Activated CD4-positive, alpha-beta T cell treated with anti-CD3 and anti-CD28 coated beads, Interleukin-2, amount 10 ng/mL, durations not matched to agents 7 days and 5 days (primary cell): ENCODE results near the gene TMEM37. TPM values are rescaled to one million over a fixed set of nuclear protein-coding genes. Genes with fewer than 3 reads are reported as not detected.

ENCODE experiments used
- CTCF ChIA-PET: fragments of 350-600 bp; sonication (Branson Sonifier 250); formaldehyde crosslinking; loops from one replicate; lab custom pipeline; 2021; ENCODE audit warnings: antibody characterized with exemption; lab: Charles Lee
- POLR2A ChIA-PET: fragments of 350-600 bp; sonication (Branson Sonifier 250); formaldehyde crosslinking; loops from one replicate; lab custom pipeline; 2021; ENCODE audit warnings: antibody characterized with exemption; lab: Charles Lee
- DNase-seq: peaks from one replicate; pipeline ENCODE4 v3.0.0-alpha.2; 2020
- H3K27ac Mint-ChIP-seq: one replicate; pipeline ENCODE4 v1.8.0; 2021; ENCODE audit warnings: mild to moderate bottlenecking, moderate library complexity, mixed read lengths
- H3K27me3 Mint-ChIP-seq: one replicate; pipeline ENCODE4 v1.8.0; 2021; ENCODE audit warnings: mixed read lengths
- H3K36me3 Mint-ChIP-seq: one replicate; pipeline ENCODE4 v1.8.0; 2021; ENCODE audit warnings: low read depth, mixed read lengths
- H3K4me1 Mint-ChIP-seq: one replicate; pipeline ENCODE4 v1.8.0; 2021; ENCODE audit warnings: mixed read lengths
- H3K4me3 Mint-ChIP-seq: one replicate; pipeline ENCODE4 v1.8.0; 2021; ENCODE audit warnings: mild to moderate bottlenecking, moderate library complexity, mixed read lengths
- H3K9me3 Mint-ChIP-seq: one replicate; pipeline ENCODE4 v1.8.0; 2021; ENCODE audit warnings: mixed read lengths
- total RNA-seq, 2 experiments: library from RNA; stranded (reverse); gene quantifications; one replicate each; pipeline ENCODE4 v1.2.3, GENCODE V29; 2021

Gene TMEM37
- total RNA-seq, 2 experiments from 2014 or later = not detected

DNA sequence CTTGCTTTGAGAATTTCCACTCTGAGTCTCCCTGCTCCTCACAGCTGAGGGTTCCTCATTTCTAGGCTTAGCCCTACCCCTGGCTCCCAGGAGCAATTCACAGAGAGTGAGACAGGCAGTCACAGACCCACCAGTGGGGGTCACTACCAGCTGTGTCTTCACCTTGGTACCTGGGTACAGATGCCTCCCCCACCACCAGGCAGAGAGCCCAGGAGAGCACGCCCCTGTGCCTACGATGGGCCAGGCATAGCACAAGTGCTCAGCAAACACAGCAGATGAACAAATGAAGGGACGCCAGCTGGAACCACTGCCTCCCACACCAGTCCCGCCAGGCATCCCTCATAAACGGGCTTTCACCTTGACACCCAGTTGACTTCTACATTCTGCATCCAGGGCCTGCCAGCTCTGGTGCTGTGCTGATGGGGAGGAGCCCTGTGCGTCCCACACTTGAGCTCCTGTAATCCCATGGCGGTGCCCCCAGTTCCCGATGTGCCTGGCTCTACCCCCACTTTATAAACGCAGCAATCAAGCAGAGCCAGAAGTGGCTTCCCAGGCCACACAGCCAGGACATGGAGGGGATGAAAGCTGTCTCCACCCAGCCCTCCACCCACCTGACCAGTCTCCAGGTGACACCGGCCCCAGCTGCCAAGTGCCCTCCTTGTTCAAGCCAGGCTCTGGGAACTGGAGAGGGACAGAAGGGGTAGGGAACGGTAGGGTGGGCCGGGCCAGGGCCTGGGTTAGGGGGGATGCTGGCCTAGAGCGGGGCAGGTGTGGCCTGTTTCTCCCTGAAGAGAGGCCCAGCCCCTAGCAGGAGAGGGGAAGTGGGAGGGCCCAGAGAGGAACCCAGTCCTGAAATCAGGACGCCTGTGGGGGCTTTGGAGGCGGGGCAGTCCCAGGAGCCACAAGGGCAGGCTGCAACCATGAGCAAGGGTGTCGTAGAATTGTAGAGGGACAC is 50.1 kb downstream of the TMEM37 start:
- Mint-ChIP-seq H3K9me3 (no peaks in the 10 kb centered on the region), H3K4me1 (no peaks in the 10 kb centered on the region), H3K27me3 (no peaks in the 10 kb centered on the region), H3K4me3 (no peak overlapping the region), H3K36me3 (no peaks in the 10 kb centered on the region), H3K27ac (no peak overlapping the region)
- no peak for DNase-seq
- POLR2A ChIA-PET = no interaction called here
- CTCF ChIA-PET = interaction anchor here (0.9 kb wide), 1 partner anchor 19 kb away, joined by 3 read pairs; no protein-coding TSS in a partner anchor

DNA sequence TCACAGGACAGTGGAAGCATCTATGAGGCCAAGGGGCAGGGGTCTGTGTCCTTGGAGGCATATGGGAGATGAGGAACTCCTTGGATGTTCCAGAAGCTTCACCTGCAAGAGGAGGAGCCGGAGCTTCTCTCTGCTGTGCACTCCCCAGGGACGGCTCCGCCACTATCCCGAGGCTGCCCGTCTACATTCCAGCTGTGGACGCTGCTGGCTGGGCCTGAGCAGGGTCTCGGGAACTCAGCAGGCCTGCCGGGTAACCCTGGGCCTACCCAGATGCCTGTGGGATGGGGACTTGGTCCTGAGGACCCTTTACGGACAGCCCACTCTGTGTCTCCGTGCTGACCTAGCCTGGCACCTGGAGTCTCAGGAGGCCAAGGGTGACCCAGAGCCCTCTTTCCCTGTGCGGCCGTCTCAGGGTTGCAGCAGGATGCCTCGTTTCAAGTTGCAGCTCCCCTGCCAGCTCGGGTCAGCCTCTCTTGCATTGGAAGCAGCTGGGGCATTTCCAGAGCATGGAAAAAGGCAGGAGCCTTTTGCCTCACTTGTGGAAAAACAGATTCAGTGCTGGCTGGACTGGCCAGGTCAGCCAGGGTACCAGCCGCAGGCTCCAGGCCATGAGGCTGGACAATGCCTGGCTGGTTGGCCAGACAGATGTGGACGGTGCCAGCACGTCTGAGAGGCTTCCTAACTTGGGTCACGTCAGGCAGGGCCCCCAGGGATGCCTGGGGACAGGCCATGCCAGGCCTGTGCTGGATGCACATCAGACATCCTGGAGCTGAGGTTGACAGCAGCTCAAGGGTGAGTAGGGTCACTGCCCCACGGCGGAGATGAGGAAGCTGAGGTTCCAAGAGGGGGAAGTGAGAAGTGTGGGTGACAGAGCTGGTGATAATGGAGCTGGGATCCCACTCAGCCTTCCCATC is 51.1 kb downstream of the TMEM37 start:
- H3K4me3 Mint-ChIP-seq = no peak overlapping the region
- H3K4me1 Mint-ChIP-seq = no peaks in the 10 kb centered on the region
- H3K36me3 Mint-ChIP-seq = no peaks in the 10 kb centered on the region
- no peaks in the 10 kb centered on the region for H3K27me3 Mint-ChIP-seq
- no peaks in the 10 kb centered on the region for H3K9me3 Mint-ChIP-seq
- ChIA-PET CTCF (interaction anchor here (0.5 kb wide), 1 partner anchor 700 kb away, joined by 3 read pairs; no protein-coding TSS in a partner anchor), POLR2A (no interaction called here)
- DNase-seq = no peak
- H3K27ac Mint-ChIP-seq = no peak overlapping the region

DNA sequence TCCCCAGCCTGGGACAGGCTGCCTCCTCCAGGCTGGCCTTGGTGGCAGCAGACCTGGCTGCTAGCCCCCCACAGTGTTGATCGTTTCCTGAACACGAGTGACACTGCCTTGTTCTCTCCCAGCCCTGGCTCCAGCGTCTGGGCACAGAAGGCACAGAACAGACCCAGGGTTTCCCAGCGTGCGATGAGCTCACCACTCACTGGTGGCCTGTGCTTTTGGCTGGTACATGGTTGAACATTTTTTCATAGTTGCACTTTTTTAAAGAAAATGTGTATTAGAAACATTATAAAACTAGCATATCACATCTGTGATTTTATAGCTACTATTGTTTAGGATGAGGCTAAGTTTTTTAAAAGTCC is 51.7 kb downstream of the TMEM37 start:
- Mint-ChIP-seq H3K4me1 (no peaks in the 10 kb centered on the region), H3K36me3 (no peaks in the 10 kb centered on the region), H3K9me3 (no peaks in the 10 kb centered on the region), H3K27me3 (no peaks in the 10 kb centered on the region), H3K27ac (no peak overlapping the region), H3K4me3 (no peak overlapping the region)
- CTCF ChIA-PET = interaction anchor here (0.5 kb wide), 1 partner anchor 699 kb away, joined by 3 read pairs; no protein-coding TSS in a partner anchor
- POLR2A ChIA-PET = no interaction called here
- DNase-seq = no peak

DNA sequence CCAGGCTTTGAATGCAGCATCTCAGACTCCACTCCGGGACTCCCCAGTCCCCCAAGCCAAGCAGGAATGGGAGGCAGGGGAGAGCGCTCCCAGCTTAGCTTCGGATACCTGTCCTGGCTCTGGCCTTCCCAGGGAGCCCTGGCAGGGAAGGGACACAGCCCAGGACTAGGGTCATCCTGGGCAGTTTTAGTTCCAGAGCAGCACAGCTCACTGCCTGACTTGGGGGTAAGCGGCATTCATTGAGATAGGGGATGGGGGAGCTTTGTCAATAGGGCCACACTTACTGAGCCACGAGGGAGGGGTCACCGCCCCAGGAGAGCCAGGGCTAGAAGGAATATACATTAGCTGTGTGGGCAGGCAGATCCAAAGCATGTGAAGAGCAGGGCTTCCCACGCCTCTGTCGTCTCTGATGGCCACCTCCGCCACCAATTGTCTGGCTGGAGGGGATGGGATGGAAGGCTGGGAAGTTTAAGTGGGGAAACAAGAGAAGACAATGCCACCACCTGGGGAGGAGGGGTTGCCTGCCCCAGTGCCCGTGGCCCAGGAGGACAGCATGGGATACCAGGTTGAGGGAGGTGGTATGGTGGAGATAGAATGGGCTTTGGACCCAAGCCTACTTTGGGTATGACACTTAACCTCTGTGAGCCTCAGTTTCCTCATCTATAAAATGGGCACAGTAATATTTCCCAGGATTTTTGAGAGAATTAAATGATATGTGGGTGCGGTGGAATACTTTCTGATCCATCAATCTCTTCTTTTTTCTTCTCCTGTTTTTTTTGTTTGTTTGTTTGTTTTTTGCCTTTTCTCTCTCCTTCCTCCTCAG is 52.5 kb downstream of the TMEM37 start:
- DNase-seq = no peak
- no peaks in the 10 kb centered on the region for H3K4me1 Mint-ChIP-seq
- ChIA-PET POLR2A (no interaction called here), CTCF (no interaction called here)
- H3K4me3 Mint-ChIP-seq = no peak overlapping the region
- no peaks in the 10 kb centered on the region for H3K27me3 Mint-ChIP-seq
- no peak overlapping the region for H3K27ac Mint-ChIP-seq
- H3K9me3 Mint-ChIP-seq = no peaks in the 10 kb centered on the region
- H3K36me3 Mint-ChIP-seq = no peaks in the 10 kb centered on the region

DNA sequence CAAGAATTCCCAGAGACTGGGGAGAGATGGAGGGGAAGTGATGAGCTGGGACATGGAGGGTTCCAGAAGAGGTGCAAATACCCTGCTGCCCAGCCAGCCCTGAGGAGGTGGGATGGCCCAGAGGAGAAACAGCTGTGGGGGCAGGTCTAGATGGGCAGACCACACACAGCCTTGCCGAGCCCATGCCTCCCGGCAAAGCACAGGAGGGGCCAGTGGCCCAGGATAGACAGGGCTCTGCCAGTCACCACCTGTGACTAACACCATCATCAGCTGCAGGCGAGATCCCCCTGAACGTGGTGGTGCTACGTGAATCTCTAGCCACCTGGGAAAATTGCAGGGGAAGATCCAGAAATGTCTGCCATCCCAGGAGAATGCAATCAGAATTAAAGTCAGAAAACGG is 53.2 kb downstream of the TMEM37 start:
- Mint-ChIP-seq H3K9me3 (no peaks in the 10 kb centered on the region), H3K4me1 (no peaks in the 10 kb centered on the region), H3K36me3 (no peaks in the 10 kb centered on the region), H3K27ac (no peak overlapping the region), H3K4me3 (no peak overlapping the region), H3K27me3 (no peaks in the 10 kb centered on the region)
- ChIA-PET CTCF (no interaction called here), POLR2A (no interaction called here)
- DNase-seq = no peak

DNA sequence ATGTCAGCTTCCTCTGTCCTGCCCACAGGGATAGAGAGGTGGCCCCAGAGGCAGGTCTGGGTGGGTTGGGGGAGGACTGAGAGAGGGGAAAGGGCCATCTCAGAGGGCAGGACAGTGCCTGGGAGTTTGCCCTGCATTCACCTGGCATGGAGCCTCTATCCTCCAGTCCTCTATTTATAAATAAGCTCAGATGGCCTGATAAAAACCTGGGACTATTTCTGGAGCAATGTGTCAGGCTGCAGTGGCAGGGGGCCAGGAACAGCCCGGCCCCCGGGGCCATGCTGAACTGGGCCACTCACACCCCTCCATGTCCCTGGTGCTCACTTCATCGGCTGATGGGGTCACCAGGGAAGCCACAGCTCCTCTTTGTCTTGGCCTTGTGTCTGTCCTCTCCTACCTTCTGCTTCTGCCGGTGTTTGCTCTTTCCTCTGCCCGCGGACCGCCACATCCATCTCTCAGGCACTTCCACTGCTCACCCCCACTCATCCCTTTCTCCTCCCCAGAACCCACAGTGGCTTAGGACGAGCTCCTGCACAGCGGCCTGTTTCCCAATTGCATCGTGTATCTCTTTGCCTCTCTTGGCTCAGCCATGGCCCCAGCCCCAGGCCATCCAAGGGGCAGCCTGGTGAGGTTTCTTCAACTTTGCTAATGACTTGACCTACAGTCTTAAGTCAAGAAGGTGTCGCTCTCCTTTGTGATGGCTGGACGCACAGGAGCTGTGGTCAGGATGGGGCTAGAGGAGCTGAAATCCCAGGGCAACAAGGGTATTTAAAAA is 53.9 kb downstream of the TMEM37 start:
- Mint-ChIP-seq H3K36me3 (no peaks in the 10 kb centered on the region), H3K27ac (no peak overlapping the region), H3K9me3 (no peaks in the 10 kb centered on the region), H3K4me3 (no peak overlapping the region), H3K27me3 (no peaks in the 10 kb centered on the region), H3K4me1 (no peaks in the 10 kb centered on the region)
- POLR2A ChIA-PET = interaction anchor here (0.6 kb wide), 1 partner anchor 654 kb away, joined by 3 read pairs; no protein-coding TSS in a partner anchor
- CTCF ChIA-PET = no interaction called here
- DNase-seq = no peak

DNA sequence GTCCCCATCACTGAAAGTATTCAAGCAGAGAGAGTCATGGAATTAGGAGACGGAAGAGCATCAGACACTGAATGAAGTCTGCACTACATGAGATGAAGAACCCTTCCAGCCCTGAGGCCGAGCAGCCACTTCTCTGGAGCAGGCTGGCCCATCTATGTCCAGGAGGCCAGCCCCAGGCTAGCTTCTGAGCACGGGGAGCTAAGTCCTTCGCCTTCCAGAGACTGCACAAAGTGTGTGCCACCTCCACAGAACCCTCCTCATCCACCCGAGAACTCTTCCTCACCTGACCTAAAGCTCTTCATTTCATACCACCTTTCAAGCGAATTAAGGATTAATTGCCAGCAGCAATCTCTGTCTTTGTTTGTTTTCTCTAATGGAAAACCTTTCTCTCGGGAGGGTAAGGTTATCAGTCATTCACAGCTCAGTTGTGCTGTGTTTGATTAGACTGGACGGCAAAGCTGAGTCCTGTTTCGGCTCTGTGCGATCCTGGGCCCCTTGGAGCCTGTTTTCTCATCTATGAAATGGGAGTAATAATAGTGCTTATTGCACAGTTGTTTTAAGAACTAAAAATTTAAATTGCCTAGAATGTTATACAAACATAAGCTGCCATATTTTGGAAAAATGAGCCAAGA is 54.7 kb downstream of the TMEM37 start:
- Mint-ChIP-seq H3K27me3 (no peaks in the 10 kb centered on the region), H3K4me3 (no peak overlapping the region), H3K36me3 (no peaks in the 10 kb centered on the region), H3K4me1 (no peaks in the 10 kb centered on the region), H3K9me3 (no peaks in the 10 kb centered on the region), H3K27ac (no peak overlapping the region)
- DNase-seq = no peak
- CTCF ChIA-PET = no interaction called here
- POLR2A ChIA-PET = interaction anchor here (0.6 kb wide), 1 partner anchor 653 kb away, joined by 3 read pairs; no protein-coding TSS in a partner anchor

DNA sequence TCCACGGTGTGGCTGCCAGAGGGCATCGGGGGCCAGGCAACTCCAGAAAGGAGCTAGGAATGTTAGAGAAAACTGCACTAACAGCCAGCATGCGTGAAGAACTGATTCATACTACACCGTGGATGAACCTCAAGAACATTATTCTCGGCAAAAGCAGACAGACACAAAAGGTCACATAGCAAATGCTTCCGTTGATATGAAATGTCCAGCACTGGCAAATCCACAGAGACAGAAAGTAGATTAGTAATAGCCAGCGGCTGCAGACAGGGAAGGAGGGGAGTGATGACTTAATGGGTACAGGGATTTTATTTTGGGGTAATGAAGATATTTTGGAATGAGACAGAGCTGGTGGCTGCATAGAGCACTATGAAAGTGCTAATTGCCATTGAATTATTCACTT is 55.2 kb downstream of the TMEM37 start:
- H3K4me1 Mint-ChIP-seq = no peaks in the 10 kb centered on the region
- H3K36me3 Mint-ChIP-seq = no peaks in the 10 kb centered on the region
- DNase-seq = no peak
- ChIA-PET POLR2A (no interaction called here), CTCF (no interaction called here)
- no peaks in the 10 kb centered on the region for H3K27me3 Mint-ChIP-seq
- no peak overlapping the region for H3K27ac Mint-ChIP-seq
- H3K4me3 Mint-ChIP-seq = no peak overlapping the region
- no peaks in the 10 kb centered on the region for H3K9me3 Mint-ChIP-seq

DNA sequence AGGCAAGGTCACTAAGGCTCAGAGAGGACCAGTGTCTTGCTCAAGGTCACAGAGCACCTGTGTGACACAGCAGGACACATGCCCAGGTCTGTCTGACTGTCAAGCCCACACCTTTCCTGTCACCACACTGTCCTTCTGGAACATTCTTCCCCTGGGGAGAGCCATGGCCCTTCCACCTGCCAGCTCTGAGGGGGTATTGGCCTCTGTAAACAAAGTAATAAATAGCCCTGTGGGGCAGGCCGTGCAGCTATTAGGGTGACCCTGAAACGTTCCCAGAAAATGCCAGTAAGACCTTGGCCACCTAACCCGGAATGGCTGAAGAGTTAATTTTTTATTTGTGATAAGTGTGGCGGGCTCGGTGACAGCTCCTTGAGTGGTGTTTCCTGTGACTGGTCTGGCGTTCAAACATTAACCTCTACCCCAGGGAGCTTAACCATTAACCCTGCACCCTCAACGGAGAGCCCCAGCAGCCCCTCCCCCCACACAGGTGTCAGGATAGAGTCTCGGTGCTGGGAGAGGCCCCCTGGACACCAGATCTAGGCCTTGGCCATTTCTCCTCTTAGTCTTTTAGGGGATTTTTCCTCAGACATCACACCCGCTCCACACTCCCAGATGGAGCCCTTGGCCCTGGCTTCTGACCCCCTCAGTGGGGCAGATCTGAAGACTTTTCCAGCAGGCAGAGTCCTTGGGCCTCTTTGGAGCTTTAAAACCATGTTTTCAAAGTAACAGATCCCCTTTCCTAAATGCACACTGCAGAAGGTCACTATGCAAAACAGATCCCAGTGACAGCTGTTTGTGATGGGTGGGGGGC is 56.0 kb downstream of the TMEM37 start:
- Mint-ChIP-seq H3K27me3 (no peaks in the 10 kb centered on the region), H3K4me1 (no peaks in the 10 kb centered on the region), H3K36me3 (no peaks in the 10 kb centered on the region), H3K4me3 (no peak overlapping the region), H3K27ac (no peak overlapping the region), H3K9me3 (no peaks in the 10 kb centered on the region)
- POLR2A ChIA-PET = no interaction called here
- CTCF ChIA-PET = no interaction called here
- no peak for DNase-seq
